NCI-H2081 treated with DMSO at 0.1 percent for 48 hours (cell line): ENCODE data around the gene CRABP2.

ENCODE experiments used
- DNase-seq: peaks from one replicate; lab custom pipeline; 2025; lab: John Stamatoyannopoulos, UW

The CRABP2 gene

DNA sequence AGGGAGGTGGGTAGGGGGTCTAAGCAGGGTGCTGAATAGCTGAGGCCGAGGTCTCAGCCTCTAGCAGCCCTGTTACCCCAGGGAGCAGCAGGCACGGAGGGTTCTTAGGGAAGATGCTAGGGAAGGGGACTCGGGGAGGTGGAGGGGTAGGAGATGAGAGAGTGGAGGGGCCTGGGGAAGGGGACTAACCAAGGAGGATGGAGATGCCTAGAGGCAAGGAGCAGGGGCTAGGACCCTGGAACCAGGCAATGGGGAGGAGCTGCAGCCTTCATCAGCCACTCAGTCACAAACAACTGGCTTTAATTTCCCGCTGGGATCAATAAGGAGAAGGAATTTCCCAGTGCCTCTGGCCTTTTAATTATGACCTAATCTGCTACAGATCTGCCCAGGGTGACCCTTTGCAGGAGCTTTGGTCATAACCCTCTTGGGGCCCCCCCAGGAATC is 2.9 kb upstream of the CRABP2 start:
- DNase-seq = no peak

DNA sequence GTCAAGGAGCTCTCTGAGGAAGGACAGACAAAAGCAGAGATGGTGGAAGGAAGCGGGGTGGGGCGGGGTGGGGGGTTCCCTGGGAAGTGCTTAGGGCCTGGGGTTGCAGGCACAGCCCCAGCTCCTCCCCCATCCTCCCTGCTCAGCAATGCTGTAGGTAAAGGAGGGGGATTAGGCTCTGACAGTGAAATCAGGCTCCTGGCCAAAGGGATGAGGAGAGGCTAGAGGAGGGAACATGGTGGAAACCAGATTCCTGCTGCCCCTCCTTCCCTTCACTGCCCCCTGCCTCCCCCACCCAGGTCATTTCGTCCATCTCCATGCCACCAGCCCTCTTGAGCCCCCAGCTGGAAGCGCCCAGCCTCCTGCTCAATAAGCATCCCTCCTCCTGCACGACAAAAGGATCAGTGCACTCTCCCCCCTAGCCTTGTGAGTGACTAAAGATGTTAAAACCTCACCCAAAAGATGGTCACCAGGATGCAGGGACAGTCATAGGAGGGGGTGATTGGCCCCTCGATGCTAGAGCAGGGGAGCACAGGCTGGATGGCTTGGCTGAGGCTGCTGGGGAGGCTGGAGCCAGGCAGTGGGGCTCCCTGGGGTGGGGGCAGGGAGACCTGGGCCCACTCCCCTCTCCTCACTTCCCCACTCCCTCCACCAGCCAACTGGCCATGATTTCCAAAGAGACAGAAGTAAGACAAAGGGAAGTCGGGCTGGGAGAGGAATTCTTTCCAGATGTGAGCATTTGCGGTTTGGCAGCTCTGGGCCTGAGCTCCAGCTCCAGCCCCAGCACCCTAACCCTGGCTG is 2.2 kb upstream of the CRABP2 start:
- DNase-seq = no peak

DNA sequence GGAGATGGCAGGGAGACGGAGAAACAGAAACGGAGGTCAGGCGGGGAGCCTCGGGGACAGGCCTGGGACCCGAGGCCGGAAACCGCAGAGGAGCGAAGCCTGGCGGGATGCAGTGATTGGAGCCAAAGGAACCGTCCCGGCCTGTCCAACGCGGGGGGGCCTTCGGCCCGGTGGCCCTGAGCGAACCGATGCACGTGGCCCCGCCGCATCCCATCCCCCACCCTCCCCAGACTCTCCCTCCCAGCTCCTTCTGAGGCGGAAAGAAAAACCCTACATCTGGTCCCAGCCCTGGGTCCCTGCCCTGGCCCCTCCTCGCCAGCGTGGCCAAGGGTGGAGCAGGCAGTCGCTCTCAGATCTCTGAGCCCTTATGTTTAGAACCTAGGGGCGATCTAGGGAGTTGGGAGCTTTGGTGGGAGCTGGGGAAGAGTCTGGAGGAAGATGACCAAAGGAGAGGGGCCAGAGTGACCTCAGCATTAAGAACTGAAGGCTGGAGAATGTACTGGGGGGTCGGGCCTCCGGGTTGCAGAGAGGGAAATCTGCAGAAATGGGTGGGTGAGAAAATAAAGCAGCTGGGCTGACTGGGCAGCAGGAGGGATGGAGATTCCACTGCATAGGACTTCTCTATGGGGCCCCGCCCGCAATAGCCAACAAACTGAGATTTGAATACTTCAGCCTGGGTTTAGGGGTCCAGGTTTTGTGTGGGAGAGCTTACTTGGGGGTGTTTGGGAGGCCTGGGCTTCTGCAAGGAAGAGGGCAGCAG is 1.5 kb upstream of the CRABP2 start:
- DNase-seq = no peak

GRCh38 chr1:156705918-156706656 is 704 bp upstream of the CRABP2 start:
- DNase-seq = no peak

- DNase-seq = no peak
Observed at GRCh38 chr1:156704930-156705320, 458 bp downstream of the CRABP2 start.

DNA sequence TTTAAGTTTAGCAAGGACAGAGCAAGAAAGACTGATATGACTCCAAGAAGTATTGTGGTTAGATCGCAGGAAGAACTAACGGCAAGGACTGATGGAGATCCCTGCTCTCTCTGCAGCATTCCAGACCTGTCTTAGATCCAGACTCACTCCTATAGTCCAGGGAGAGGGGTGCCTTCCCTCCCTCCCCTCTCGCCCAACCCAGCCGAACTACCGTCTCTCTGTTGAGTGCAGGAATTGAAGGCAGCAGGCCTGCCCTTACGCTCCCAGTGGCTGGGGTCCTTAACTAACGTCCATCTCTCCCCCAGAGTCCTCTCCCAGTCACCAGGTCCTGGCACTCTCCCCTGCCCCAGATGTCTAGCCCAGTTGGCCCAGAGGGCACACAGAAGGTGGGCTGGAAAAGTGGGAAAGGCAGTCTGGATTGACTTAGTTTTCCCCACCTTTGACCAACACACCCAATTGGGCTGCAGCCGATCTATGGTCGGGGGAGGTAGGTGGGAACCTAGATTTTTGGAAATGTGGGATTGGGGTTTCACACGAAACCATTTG is 1.1 kb downstream of the CRABP2 start:
- DNase-seq = no peak

DNA sequence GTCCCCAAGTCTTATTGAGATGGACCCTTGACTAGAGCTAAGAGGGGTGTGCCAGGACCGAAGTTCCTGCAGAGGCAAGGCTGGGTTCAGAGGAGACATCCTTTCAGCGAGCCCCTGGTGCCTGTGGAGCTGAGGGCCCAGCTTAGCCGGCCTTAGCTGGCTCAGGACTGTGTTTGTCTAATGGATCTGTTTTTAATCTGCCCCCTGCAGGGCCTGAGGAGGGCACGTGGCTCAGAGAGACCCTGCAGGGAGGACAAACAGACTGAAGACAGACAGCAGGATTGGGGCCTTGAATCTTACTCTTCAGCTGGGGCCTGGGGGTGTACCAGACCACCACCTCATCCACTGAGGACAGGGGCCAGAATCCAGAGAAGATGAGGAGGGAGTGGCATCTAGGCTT is 1.6 kb downstream of the CRABP2 start:
- DNase-seq = no peak

DNA sequence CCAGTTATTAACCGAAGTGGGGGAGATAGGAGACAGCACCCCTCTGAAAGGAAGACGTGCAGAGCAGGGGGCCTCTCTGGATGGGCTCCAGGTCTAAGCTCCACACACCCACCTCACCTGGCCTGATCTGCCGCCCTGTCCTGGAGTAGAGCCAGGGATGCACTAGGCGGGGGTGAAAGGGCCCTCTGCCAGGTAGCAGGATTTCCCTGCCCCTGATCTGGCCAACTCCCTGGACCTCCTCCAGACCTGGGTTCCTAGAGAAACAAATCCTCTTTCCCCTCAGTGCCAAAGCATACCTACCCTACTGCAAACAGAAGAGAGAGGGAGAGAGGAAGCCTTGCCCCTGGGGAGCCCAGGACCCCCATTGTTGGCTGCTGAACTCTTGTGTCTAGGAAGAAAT is 2.0 kb downstream of the CRABP2 start:
- DNase-seq = no peak

DNA sequence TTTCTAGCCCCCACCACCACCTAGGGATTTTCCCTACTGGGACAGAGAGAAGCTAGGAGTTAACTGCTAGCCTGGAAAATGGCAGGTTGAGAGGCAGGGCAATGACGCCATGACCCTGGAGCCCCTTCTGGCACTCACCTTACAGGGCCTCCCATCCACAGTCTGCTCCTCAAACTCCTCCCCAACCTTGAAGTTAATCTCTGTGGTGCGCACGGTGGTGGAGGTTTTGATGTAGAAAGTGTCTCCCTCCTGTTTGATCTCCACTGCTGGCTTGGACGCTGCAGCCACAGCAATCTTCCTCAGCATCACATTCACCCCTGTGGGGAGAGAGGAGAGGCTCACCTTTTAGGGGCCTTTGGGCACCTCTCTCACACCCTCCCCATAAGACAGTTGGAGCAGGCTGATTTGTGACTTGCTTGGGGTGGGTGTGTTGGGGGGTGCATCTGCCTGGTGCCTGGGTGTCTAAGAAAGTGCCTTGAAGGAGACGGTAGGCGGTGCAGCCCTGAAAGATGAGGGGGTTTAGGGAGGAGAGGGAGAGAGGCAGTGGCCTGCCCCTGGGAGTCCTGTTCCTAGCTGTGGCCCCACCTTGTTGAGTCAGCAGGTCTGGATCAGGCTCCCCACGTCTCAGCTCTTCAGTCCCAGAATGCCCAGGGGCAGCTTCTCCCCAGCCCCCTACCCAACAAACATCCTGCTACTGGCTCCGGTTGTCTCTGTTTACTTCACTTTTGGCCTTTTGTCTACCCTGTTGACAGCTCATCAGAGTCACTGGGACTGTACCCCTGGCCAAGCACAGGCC is 4.4 kb downstream of the CRABP2 start:
- no peak for DNase-seq

DNA sequence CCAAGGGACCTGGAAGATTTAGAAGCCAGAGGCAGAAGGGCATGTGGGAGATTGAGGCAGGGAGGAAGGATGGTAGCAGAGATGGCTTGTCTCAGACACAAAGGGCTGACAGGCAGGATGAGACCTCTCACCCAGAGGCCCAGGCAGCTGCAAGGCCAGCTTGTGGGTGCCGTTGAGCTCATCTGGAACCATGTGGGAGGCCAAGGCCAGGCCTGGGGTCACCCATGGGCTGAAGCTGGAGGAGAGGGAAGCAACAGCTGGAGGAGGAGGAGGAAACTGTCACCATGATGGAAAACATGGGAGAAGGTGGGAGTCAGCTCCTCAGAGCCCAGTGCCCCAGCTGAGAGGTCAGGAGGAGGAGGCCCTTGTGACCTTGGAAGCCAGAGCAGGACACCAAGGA is 6.4 kb downstream of the CRABP2 start:
- DNase-seq = no peak

- DNase-seq = no peak
Observed at GRCh38 chr1:156697481-156697880, 7.9 kb downstream of the CRABP2 start.

DNA sequence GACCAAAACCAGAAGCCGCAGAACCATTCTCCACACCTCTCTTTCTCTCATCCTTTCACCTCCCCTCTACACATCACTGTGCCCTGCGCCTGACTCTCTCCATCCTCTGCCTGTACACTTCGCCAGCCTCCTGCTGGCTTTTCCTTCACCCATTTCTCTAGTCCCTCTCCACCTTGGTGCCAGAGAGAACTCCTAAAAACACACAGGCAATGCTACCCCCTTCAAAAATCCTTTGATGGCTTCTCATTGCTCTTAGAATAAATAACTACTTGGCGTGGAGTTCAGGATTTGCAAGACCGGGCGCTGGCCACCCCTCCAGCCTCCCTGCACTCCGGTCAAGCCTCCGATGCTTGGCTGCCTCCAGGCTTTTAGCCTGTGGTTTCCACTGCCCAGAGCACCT is 8.6 kb downstream of the CRABP2 start:
- no peak for DNase-seq

DNA sequence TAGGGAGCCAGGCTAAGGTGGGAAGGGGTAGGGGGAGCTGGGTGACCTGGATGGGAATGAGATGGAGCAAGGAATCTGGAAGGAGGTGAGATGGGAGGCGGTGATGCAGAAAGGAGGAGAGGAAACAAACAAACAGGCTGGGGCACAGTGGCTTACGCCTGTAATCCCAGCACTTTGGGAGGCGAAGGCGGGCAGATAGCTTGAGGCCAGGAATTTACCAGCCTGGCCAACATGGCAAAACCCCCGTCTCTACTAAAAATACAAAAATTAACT is 10.8 kb downstream of the CRABP2 start:
- DNase-seq = no peak

DNA sequence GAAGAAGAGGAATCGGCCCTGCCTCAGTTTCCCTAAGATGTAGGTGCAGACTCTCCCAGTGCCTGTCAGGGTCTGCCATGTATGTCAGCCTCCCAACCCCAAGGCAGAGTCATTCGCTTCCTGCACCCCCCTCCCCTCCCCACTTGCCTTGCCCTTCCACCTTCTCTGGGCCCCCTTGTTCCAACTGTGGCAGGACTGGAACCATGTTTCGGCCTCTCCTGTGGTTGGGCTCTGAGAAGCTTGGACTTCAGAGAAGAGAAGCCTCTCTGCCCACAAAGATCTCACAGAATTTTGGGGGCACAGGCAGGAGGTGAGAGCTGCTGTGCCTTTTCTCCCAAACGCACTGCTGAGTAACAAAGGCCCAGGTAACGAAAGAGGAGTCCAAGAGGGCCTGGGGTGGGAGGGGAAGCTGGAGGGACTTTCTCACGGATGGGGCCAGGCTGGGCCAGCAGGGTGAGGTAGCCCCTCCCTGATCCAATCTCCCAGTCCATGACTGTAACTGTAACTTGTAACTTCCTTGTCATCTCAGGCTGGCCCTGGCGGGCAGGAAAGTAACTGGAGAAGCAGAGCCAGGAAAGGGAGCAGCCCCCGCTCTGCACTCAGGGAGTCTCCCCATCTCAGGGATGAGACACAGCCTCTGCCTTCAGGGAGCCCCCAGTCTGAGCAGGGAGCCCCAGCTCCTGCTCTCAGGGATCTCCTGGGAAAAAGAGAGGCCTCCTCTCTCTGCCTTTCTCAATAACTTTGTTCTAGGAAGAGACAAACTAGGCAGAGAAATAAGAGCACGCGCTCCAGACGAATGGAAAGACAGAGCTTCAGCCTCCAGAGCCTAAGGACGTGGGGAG is 11.3 kb downstream of the CRABP2 start:
- no peak for DNase-seq

DNA sequence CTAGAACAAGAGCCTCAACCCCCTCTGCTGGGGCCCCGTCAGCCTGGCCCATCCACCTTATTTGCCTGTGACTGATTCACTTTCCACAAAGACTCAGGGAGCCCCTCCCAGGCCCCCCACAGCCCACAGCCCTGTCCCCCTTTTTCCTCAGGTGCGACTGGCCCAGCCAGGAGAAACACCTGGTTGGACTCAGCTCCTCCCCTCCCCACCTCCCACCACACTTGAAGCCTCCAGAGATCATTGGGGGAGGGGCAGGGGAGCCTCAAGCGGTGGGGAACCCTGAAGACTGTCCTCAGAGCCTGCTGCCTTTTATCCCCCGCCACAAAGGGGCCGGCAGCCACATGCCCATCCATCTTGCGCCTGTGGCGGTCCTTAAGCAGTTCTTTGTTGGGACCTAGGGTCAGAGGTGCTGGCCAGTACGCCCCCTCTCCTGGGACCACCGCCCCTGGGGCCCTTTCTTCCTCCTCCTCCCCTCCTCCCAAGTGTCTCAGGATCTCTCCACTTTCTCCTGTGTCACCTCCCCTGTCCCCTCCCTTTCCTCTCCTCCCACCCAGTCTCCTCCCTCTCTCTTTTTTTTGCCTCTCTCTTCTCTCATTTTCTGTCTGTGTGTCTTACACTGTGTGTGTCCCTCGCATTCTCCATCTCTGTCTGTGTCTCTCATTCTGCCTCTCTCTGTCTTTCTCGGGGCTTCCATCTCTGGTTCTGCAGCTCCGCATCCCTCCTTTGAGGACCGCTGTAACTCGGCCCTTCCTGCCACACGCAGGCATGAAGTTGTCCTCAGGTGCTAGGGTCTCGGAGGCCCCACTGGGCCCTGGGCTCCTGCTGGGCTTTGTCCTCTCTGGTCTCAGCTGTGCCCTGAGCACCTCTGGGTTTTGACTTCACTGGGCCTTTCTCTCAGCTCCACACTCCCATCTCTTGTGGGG is 12.2 kb downstream of the CRABP2 start:
- DNase-seq = no peak

DNA sequence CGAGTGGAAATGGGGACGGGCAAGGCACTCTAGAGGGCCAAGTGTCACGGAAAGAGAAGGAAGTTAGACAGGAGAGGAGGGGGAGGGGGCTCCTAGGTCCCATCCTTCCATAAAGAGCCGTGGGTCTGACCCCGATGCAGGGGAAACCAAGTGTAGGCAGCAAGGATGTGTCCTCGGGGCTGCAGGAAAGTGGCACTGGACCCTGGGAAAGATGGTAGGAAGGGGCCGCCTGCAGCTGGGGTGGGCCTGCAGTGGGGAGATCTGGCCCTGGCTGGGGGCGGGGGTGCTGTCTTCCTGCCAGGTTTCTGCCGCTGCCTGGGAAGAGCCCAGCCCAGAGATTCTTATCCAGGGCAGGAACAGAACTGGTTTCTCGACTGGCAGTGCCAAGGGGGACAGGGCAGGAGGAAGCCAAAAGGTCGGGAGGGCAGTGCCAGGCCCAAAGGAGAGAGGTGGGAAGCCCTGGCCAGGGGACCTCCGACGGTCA is 12.9 kb downstream of the CRABP2 start:
- no peak for DNase-seq

- DNase-seq = no peak
Observed at GRCh38 chr1:156691665-156692440, 13.5 kb downstream of the CRABP2 start.

GRCh38 chr1:156691191-156691590 is 14.2 kb downstream of the CRABP2 start:
- DNase-seq = no peak

- no peak for DNase-seq
Observed at GRCh38 chr1:156690675-156691036, 14.7 kb downstream of the CRABP2 start.
